CD4-positive, alpha-beta T cell treated with Interleukin-6 at 100 ng/mL for 8 hours (primary cell): ENCODE results near the gene CACNA1G.
A peak's percentile ranks its signal among the peaks of the same experiment; 100 is the strongest.

Source experiments
- DNase-seq: peaks from one replicate; pipeline ENCODE4 v3.0.0-alpha.2; 2020; ENCODE audit warnings: mixed read lengths, low spot score

The CACNA1G gene

DNA sequence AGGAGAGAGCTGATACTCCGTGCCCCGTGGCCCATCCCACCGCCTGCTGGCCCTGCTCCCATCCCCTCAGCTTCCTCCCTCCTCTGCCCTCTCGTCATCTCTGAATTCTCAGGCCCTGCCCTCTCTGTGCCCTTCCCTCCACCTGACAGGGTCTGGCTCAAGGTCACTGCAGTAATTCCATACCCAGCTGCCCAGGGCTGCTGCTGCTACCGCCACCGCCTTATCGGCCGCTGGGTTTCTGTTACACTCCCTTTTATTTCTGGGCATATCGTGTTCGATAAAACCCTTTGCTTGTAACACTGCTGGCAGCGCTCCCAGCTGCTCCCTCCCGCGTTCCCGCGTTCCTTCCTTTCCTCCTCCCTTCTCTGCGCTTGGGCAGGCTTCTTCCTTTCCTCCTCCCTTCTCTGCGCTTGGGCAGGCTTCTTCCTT, 26.8 kb upstream of the CACNA1G start:
- no peak for DNase-seq

DNA sequence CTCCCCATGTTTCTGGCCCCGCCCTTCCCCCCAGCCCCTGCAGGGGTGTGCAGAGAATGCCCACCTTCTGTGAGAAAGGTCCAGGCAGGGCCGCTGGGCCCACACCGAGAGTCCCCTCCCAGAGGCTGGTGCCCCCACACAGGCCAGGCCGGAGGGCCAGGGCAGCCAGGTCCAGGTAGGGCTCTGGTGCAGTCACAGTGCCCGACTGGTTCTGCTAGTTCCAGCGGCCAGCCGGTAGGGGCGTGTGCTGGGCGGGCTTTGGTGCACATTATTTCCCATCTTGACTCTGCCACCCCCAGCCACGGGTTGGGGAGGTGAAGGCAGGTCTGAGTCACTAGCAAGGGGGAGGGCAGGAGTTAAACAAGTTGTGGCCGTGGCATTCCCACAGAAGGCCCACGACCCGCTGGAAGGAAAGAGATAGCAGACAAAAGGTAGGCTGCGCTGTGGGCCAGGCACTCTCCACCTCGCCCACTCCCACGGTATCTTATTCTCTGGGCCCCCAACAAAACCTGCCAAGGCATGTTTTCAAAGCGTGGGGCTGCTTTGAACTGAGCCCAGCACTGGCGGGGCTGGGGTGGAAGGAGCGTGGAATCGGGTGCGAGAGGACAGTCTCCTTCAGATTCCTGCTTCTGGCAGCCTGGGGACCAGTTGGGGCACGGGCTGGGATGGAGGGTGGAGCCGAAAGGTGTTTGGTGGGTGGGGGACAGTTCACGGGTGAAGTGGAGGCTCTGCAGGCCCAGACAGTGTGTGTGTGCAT, 26.1 kb upstream of the CACNA1G start:
- no peak for DNase-seq

DNA sequence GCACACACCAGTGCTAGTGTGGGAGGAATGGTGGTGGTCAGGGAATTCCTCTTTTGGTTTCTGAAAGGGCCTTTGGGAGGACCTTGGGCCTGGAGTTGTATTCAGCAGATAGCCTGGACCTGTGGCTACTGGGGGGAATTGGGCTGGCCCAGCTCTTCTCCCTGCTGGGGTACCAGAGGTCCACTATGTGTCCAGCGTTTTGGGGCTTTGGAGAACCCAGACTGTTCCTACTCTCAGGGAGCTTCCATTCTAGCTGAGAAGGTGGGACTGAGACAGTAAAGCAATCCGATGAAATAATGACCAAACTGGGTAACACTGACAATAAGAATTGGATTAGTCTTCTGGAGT, 25.6 kb upstream of the CACNA1G start:
- DNase-seq: no peak

DNA sequence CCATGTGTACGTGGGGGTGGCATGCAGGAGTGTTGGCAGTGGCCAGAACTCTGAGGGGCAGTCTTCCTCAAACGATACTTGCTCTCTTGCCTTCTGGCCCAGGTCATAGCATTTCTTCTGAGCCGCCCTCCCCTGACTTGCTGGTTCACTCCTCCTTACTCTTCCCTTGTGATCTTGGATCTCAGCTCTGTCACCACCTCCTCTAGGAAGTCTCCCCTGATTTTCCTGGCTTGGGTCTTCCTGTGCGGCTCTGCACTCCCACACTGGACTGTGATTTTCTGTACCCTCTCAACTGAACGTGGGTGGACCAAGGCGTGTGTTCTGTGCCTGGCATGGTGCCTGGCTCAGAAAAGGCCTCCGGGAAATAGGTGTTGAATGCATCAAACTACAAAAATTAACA, 25.1 kb upstream of the CACNA1G start:
- no peak for DNase-seq

DNA sequence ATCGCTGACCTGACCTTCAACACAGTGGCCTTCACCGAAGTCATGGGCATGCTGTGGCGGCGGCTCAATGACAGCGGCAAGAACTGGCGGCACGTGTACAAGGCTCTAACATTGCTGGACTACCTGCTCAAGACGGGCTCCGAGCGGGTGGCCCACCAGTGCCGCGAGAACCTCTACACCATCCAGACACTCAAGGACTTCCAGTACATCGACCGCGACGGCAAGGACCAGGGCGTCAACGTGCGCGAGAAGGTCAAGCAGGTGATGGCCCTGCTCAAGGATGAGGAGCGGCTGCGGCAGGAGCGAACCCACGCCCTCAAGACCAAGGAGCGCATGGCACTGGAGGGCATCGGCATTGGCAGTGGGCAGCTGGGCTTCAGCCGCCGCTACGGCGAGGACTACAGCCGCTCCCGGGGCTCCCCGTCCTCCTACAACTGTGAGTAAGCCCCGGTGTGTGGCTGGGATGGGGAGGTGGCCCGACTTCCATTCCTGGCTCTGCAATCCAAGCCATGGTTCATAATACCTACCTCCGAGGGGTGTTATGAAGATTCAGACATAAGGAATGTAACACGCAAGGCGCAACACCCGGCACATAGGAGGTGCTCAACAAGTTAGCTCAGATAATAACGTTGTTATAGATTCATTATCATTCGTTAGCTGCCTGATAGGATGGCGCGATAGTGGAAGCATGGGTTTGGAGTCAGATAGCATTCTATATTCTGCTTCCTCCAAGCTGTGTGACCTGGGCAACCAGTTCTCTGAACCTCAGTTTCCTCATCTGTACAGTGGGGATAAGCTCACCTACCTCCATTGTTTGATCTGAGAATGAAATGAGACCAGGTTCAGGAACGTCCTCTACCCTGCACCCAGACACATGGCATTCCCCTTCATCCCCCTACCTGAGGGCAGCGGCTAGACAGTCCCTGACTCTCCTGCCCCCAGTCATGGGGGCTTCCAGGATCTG, 23.6 kb upstream of the CACNA1G start:
- no peak for DNase-seq

DNA sequence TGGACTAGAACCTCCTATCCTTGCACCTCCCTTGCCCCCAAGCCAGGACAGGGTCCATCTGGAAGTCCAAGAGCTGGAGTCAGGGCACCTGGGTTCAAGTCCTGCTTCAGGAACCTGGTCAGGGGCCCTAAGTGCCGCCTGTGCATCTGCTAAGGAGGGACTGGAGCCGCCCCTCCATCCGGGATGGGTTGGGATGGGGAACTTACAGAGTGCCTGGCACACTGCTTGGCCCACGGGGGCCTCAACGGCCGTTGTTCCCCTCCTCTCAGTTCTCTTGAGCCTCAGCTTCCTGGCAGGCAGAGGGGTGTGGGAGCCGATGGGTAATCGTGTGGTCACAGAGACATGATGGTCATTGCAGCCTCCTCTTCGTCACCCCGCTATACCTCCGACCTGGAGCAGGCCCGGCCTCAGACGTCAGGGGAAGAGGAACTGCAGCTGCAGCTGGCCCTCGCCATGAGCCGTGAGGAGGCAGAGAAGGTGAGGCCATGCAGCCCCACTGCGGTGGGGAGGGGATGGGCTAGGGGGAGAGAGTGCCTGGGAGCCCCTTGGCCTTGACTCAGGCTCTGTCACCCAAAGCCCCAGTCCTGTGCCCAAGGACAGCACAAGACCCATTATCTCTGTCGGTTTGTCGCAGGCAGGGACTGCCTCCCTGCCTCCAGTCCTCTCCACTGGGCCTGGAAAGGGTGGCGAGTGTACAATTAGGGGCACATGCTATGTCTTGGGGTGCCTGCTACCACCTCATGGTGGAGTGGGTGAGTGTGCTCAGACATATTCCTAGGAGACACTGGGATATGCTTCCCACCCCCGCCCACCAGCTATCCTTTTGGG, 22.6 kb upstream of the CACNA1G start:
- DNase-seq: no peak

DNA sequence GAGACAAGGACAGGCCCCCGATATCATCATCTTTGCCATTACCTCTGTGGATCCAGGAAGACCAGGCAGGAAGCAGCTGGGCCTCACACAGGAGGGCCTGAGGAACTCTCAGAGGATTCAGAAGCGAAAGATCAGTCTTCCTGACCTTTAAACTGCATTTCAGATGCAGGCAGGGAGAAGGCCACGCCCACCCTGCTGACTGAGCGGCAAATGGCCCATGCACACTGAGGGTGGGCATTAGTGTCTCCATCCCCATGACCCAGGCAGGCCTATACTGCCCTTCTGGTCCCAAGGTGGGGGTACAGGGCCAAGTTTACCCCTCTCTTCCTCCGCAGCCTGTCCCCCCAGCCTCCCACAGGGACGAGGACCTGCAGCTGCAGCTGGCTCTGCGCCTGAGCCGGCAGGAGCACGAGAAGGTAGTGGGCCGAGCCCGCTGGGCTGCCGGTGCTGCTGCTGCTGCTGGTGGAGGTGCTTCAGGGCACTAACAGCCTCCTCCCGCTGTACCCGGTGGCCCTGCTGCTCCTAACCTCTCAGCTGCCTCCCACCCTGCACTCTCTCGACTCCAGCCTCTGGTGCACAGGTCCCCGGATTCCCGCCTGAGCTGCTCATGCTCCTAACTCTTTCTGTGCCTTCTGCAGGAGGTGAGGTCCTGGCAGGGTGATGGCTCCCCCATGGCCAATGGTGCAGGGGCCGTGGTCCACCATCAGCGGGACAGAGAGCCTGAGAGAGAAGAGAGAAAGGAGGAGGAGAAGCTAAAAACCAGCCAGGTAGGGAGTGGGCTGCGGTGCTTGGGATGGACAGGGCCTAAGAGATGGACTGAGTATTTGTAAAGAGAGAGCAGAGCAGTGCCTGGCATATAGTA, 21.7 kb upstream of the CACNA1G start:
- no peak for DNase-seq

DNA sequence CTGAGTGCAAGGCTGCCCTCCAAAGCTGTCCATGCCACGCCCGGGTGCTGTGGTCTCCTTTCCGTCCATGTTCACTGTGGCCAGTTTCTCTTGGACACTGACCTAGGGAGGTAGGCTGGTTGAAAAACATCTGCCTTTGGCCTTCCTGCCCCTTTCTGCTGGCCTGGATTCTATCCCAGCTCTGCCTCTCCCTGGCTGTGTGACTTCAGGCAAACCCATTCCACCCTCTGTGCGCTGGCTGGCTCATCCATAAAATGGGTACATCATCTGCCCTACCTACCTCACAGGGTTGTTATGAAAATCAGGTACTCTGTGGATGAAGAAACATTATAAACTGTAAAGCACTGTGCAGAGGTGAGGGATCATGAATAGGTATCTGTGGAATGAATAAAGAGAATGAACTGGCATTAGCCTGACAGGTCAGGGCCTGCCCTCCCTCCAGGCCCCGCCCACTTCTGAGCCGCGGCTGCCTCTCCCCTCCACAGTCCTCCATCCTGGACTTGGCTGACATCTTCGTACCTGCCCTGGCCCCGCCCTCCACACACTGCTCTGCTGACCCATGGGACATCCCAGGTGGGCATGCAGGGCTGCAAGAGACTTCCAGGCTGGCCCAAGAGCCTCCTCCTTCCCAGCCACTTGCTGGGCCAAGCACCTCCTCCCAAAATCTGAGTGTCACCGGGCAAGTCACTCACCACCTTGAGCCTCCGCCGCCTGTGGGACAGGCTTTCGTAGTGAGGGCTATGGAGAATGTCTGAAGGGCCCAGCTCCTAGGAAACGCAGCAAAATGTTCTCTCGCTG, 20.6 kb upstream of the CACNA1G start:
- DNase-seq: no peak

DNA sequence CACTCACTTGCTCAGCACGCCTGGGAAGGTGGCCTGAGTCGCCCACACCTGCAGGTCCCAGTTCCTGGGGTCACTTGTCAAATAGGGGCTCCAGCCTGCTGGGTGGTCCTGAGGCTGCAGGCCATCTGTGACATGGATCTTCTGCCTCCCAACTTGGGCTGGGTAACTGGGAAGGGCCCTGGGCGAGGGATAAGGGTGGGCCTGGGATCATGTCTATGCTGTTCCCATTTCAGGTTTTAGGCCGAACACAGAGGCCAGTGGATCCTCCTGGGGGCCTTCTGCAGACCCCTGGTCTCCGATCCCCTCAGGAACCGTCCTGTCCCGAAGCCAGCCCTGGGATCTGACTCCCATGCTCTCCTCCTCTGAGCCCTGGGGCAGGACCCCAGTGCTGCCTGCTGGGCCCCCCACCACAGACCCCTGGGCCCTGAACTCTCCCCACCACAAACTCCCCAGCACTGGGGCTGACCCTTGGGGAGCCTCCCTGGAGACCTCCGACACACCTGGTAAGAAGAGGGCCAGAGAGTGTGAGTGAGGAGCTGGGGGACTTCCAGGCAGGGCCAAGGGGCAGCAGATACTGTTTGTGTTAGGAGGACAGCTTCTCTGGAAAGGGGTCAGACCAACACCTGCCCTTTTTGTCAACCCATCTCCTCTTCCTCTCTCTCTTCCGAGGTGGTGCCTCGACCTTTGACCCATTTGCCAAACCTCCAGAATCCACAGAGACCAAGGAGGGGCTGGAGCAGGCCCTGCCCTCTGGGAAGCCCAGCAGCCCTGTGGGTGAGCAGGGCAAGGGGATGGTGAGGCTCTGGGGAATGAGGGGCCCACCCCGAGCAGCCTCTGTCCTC, 19.7 kb upstream of the CACNA1G start:
- DNase-seq: no peak

DNA sequence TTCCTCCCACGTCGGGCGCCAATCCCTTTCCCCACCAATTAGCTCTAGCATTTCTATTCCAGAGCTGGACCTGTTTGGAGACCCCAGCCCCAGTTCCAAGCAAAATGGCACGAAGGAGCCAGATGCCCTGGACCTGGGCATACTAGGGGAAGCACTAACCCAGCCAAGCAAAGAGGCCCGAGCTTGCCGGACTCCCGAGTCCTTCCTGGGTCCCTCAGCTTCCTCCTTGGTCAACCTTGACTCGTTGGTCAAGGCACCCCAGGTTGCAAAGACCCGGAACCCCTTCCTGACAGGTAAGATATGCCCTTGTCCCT, 19.2 kb upstream of the CACNA1G start:
- DNase-seq: no peak

DNA sequence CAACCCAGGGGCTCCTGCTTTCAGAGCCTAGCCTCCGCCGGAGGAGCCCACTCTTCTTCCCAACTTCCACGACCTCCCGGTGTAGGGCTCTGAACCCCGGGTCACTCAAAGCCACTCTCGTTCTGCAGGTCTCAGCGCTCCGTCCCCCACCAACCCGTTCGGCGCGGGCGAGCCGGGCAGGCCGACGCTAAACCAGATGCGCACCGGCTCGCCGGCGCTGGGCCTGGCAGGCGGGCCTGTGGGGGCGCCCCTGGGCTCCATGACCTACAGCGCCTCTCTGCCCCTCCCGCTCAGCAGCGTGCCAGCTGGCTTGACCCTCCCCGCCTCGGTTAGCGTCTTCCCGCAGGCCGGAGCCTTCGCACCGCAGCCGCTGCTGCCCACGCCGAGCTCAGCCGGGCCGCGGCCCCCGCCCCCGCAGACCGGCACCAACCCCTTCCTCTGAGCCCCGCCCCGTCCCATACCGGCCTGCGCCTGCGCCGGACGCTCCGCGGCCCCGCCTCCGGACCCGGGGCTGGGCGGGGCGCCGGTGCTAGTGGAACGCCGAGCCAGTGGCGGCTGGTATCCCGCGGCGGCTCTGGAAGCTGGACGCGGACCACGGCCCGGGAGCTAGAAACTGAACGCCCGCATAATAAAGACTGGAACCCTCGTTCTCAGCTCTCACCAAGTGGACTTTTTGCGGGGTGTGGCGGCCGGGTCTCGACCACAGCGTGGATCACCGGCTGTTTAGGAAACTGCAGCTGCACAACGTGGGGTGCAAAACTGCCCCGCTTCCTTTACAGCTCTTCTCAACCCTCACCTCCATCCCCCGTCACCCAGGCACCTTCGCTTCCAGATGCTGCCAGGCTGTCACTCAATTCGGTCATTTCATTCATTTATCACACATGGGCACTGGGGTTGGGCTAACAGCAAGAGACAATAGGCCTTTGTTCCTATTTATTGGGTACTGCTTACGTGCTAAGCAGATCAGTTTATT, 18.5 kb upstream of the CACNA1G start:
- peak; percentile 78 for DNase-seq

DNA sequence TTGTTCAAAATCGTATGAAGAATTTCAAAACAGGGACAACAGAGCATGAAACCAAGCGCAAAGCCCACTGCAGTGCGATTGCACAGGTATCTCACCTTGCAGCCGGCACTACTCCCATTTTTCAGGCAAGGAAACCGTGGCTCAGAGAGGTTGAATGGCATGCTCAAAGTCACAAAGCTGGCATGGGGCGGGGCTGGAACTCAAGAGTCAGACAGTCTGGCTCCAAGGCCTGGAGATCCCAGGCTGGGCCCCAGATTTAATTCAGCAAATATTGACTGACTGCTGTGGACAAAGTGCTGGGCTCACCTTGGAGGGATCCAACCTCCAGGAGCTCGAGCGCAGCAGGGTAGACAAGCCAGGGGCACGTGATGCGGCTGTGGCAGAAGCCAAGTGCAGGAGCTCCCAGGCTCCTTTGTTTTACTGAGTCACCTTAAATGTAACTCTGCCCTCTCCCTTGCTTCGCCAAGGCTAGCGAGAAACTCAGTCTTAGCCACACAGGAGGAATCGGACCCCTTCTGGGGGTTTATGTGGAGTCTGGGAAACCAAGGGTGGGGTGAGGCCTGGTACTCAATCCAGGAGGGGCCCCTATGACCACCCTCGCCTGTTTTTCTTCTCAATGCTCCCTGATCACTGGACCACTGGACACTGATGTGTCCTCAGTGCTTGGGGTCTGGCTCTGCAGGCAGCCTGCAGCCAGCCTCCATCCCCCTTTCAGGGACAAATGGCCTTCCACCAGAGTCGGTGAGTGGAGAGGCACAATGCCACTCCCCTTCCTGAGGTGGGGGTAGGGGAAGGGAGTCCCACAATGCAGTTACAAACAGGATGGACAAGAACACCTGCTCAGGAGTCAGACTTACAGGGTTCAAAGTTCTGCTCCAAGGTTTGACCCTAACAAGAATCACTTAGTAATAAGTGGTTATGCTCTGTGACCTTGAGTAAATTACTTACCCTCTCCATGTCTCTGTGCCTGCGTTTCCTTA, 17.4 kb upstream of the CACNA1G start:
- no peak for DNase-seq

DNA sequence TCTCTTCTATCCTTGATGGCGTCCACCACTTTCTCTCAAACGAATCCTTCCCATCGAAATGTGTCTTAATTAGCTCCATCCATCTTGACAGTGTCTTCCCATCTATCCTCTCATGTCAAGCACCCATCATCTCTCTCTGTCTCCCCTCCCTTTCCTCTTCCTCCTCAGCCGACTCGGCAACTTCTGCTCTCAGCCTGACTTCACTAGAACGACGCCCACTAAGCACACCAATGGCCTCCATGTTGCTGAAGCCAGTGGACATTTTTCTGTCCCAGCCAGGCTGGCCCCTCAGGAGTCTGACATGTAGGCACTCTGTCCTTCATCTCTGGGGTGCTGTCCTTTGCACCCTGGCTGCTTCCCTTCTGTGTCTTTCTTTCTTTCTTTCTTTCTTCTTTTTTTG, 16.0 kb upstream of the CACNA1G start:
- no peak for DNase-seq

DNA sequence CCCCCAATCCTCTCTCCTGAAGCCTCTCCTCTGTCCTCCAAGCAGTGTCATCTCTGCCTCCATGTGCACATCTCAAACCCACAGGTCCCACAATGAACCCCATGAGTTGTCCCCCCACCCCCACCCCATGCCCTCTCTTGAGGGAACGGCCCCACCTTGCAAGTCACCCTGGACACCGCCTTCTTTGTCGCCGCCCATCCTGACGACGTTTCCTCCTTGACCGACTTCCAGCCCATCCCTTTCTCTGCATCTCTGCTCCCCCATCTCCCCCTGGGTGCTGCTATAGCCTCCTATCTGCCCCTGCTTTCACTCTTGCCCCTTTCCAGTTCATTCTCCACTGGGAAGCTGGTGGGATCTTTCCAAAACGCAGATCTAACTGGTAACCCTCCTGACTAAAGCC, 15.2 kb upstream of the CACNA1G start:
- DNase-seq: no peak

DNA sequence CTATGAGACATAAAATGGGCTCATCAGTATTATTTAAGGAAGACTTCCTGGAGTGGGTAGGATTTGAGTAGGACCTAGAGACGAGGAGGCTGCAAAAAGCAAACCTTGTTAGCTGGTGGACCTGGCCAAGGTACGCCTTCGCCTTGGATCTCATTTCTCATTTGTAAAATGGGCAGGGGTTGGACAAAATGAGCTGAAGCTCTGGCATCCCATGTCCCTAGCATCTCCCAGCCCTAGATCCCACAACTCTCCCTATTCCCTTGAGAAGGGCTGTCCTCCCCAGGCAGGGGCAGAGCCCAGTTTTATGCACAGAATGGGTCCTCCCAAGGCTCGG, 13.8 kb upstream of the CACNA1G start:
- no peak for DNase-seq

DNA sequence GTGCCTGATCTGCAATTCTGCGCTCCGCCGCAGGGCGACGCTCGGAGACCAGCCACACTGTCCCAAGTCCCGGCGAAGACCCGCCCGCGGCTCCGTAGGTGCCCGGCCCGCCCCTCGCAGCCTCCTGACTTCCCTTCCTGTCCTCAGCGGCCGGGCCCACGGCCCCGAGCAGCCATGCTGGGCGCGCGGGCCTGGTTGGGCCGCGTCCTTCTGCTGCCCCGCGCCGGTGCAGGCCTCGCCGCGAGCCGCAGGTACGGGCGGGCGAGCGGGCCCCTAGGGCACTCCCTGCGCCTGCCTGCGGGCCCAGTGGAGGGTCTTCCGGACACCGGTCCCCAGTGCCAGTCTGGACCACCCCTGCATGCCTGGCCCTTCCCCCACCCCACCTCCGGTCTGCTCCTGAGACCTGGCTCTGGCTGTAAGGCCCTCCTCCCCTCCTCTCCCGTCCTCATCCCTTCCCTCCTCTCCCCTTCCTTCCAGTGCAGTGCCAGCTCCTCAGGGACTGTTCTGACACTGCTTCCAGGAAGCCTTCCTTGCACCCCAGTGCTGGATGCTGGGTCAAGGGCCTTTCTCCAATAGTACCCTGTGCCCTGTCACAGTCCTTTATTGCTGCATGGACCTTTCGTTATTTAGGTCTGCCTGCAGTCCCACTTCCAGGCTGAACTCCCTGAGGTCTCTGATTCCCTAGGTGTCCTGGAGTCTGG, 13.3 kb upstream of the CACNA1G start, which contains the start of gene SPATA20:
TSS of gene SPATA20 (plus strand) at position 140 of the 701 bp plus-strand sequence. CDS start at position 175, 35 bp downstream.
- peak; percentile 89 for DNase-seq

DNA sequence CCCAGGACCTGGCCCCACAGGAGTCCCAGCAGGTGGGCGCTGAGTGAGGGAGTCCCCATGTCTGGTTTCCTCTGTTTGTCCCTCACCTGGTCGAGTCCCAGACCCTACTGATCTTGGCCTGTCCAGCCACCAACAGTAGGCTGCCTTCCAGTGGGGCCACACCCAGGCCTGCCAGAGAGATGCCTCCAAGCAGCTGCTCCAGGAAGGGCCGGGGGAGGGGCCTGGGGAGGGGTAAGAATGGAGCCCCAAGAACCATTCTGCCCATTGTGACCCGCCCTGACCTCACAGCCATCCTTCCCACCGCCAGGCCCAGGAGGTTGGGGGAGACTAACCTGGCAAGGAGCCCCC, 12.8 kb upstream of the CACNA1G start:
- DNase-seq: no peak
